C4-2B (cell line): ENCODE measurements around the gene UBXN6.

Experiments
- ZFX ChIP-seq: fragments of 450-650 bp; IDR thresholded peaks from 2 replicates; pipeline ENCODE4 v1.6.1; 2017
- TF ChIP-seq, protein P1 (sequence below): fragments of 450-650 bp; conservative IDR thresholded peaks from 2 replicates; pipeline ENCODE4 v1.5.1; 2017; ENCODE audit warnings: mild to moderate bottlenecking

DNA sequence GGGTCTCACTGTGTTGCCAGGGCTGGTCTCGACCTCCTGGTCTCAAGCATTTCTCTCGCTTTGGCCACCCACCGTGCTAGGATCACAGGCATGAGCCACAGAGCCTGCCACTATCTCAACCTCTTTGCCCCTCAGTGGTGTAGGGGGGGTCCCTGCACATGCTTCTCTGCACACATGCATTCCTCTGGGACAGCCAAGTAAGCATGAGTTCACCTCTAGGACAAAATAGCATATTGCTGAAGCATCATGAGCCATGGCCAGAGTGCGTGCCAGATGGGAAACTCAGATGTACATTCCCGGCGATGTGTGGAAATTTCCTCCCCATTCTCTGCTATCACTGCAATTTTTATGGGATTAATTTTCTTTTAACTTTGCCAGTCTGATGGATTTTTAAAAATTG is 32.1 kb downstream of the UBXN6 start:
- TF ChIP-seq, protein P1, sequence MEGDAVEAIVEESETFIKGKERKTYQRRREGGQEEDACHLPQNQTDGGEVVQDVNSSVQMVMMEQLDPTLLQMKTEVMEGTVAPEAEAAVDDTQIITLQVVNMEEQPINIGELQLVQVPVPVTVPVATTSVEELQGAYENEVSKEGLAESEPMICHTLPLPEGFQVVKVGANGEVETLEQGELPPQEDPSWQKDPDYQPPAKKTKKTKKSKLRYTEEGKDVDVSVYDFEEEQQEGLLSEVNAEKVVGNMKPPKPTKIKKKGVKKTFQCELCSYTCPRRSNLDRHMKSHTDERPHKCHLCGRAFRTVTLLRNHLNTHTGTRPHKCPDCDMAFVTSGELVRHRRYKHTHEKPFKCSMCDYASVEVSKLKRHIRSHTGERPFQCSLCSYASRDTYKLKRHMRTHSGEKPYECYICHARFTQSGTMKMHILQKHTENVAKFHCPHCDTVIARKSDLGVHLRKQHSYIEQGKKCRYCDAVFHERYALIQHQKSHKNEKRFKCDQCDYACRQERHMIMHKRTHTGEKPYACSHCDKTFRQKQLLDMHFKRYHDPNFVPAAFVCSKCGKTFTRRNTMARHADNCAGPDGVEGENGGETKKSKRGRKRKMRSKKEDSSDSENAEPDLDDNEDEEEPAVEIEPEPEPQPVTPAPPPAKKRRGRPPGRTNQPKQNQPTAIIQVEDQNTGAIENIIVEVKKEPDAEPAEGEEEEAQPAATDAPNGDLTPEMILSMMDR, result no peak
- no peak for TF ChIP-seq ZFX
